Epithelial cell of esophagus (primary cell): ENCODE data around the gene OR9Q2.

Source experiments
- DNase-seq: peaks from one replicate; pipeline ENCODE4 v3.0.0; 2010; ENCODE audit warnings: low read depth
- H3K4me3 ChIP-seq: 2 replicates; pipeline ENCODE4 v1.5.1; 2011; ENCODE audit warnings: mild to moderate bottlenecking, low read length, control low read depth
- TF ChIP-seq, protein P1 (sequence below): IDR thresholded peaks from 2 replicates; pipeline ENCODE4 v1.5.1; 2011; ENCODE audit warnings: low read depth, mild to moderate bottlenecking, low read length, control low read depth, inconsistent platforms; ENCODE audit not compliant: insufficient read depth; ENCODE audit errors: missing control alignments

Gene OR9Q2, protein sequence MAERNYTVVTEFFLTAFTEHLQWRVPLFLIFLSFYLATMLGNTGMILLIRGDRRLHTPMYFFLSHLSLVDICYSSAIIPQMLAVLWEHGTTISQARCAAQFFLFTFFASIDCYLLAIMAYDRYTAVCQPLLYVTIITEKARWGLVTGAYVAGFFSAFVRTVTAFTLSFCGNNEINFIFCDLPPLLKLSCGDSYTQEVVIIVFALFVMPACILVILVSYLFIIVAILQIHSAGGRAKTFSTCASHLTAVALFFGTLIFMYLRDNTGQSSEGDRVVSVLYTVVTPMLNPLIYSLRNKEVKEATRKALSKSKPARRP

DNA sequence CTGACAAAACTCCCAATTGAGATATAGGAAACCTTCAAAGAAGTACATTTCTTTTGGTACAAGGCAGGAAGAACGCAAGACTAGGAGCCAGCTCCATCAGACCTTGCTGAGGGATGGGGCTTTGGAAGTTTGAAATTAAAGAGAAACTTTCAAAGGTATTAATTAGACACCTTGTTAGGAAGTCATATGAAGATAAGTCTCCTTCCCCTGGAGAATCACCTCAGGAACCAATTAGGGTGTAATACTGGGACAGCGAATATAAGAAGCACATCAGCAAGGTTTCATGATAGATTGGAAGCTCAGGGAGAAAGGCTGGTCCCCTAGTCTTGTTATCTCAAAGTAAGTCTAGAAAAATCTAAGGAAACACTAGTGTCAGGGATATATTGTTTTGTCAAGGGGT, at the start of gene OR9Q2:
OR9Q2 (plus strand) TSS at position 301 of the 400 bp plus-strand sequence. CDS start 1,421 bp downstream, outside the sequence.
- DNase-seq: no peak
- no peak within 1 kb of the TSS for H3K4me3 ChIP-seq
- TF ChIP-seq, protein P1, sequence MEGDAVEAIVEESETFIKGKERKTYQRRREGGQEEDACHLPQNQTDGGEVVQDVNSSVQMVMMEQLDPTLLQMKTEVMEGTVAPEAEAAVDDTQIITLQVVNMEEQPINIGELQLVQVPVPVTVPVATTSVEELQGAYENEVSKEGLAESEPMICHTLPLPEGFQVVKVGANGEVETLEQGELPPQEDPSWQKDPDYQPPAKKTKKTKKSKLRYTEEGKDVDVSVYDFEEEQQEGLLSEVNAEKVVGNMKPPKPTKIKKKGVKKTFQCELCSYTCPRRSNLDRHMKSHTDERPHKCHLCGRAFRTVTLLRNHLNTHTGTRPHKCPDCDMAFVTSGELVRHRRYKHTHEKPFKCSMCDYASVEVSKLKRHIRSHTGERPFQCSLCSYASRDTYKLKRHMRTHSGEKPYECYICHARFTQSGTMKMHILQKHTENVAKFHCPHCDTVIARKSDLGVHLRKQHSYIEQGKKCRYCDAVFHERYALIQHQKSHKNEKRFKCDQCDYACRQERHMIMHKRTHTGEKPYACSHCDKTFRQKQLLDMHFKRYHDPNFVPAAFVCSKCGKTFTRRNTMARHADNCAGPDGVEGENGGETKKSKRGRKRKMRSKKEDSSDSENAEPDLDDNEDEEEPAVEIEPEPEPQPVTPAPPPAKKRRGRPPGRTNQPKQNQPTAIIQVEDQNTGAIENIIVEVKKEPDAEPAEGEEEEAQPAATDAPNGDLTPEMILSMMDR: no peak

DNA sequence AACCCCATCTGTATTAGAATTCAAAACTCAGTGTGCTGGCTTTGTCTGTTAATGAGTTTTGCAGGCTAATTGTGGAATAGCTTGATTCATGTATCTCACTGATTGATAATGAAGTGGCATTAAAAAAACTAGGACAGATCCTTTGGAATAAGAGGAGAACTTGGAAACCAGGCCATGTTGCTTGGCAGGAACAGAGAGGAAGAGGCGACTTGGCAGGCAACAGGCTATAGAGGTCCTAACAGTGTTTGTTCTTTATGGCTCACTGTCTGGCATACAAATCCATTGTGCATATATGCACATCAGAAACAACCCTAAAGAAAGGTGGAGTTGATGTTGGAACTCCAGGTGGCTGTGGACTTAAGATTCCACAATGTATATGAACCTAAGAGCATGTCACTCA, 46.1 kb upstream of the OR9Q2 start:
- DNase-seq: no peak
- TF ChIP-seq, protein P1: no peak
- H3K4me3 ChIP-seq: no peak overlapping the region

DNA sequence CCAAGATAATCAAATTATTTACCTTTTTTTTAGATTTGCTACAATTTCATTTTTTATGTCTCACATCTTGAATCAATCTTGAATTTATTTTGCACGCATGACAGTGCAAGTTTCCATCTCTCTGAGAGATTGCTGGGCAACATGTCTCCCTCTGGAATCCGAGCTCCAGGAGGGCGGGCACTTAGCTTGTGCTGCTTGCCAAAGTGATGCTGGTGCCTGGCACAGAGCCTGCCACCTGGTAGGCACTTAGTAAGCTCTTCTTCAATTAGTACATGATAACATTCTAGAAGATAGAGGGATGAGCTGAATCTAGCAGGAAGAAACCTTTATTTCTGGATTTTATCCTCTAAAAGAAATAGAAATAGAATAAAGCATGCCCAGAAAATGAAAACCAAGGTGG, 36.1 kb upstream of the OR9Q2 start:
- DNase-seq: no peak
- TF ChIP-seq, protein P1: no peak
- H3K4me3 ChIP-seq: no peak overlapping the region

DNA sequence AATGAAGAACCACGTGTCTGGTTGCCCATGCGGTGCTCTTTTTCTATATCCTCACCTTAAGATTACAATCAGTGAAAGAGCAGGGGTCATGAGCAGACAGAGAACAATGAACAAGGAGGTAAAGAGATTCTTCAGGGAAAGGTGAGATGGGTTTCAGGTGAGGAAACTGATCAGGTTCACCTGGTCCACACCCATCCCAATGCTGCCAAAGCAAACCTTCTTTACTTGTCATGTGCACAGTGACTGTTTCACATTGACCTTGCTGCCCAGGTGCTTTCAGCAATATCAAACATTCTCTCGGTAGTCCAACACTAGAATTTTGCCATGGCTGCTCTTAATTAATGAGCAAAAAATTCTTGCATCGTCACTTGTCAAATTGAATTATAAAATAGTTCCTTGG, 24.5 kb upstream of the OR9Q2 start:
- TF ChIP-seq, protein P1: no peak
- peak; percentile 3 for DNase-seq
- H3K4me3 ChIP-seq: no peak overlapping the region

DNA sequence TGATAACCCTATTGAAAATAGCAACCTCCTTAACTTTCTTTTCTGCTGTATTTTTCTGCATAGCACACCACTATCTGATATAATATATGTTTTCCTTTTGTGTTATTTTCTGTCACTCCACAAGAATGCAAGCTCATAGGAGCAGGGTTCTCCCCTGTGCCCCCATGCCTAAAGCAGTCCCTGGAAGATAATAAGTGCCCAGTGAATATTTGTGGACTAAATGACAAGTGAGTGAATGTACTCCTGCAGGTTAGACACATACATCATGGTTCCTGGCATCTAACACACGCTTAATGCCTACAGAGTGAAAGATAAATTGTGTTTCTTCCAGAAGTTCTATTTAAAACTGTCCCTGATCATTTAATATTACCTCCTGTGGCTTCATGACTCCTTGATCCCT, 23.9 kb upstream of the OR9Q2 start:
- DNase-seq: no peak
- TF ChIP-seq, protein P1: no peak
- H3K4me3 ChIP-seq: no peak overlapping the region

DNA sequence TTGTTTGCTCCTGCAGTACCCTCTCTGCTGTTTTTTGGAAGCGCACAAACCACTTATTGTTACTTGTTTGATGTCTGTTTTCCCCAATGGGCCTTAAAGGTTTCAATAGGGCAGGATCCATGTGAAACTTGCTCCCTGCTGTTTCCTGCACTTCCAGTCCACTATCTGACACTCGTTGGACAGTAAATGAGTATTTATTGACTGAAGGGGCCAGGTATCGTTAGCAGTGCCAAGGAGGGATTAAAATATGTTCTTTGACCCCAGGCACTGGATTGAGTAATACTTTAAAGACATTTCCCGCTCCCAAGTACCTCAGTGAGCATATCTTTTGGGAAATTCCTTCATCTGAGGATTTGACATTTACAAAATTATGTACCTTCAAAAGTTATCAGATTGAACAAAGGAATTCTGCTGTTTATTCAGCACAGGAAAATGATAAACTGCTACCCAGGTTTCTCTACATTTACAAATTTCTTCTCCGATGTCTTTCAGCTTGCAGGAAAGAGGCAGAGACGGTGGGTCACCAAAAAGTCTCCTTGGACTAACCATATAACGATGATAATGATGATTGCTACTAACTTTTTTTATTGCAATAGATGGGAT, 23.3 kb upstream of the OR9Q2 start:
- no peak overlapping the region for H3K4me3 ChIP-seq
- no peak for DNase-seq
- TF ChIP-seq, protein P1: no peak
